Non-pigmented ciliary epithelial cell (primary cell): Measurements from ENCODE around the gene SLFN13.
"Not testable (repeated sequence)": the region's sequence is repeated elsewhere in the genome, so short reads cannot be mapped to it uniquely, and the experiment has no call there.

Experiments
- DNase-seq: peaks from one replicate; pipeline ENCODE4 v3.0.0-alpha.2; 2010; ENCODE audit warnings: low read depth

Gene SLFN13

GRCh38 chr17:35448214-35448898 is at the start of gene SLFN13:
Gene SLFN13, minus strand, starts transcription at chr17:35448766. Its CDS starts 3,086 bp downstream, at chr17:35445680.
- no peak for DNase-seq

GRCh38 chr17:35496451-35497290 is 48.1 kb upstream of the SLFN13 start:
- no peak for DNase-seq

- no peak for DNase-seq
These were observed 44.5 kb upstream of the SLFN13 start for GRCh38 chr17:35493040-35493439.

GRCh38 chr17:35491417-35491816 is 42.9 kb upstream of the SLFN13 start:
- DNase-seq: no peak

- no peak for DNase-seq
These were observed 41.4 kb upstream of the SLFN13 start for GRCh38 chr17:35489944-35490343.

GRCh38 chr17:35488991-35489390 is 40.4 kb upstream of the SLFN13 start:
- DNase-seq: no peak

GRCh38 chr17:35486920-35487732 is 38.6 kb upstream of the SLFN13 start:
- DNase-seq: peak; percentile 26

- DNase-seq: no peak
These were observed 30.7 kb upstream of the SLFN13 start for GRCh38 chr17:35479271-35479670.

- DNase-seq: no peak
These were observed 28.7 kb upstream of the SLFN13 start for GRCh38 chr17:35477248-35477647.

- DNase-seq: no peak
These were observed 27.8 kb upstream of the SLFN13 start for GRCh38 chr17:35476283-35476820.

GRCh38 chr17:35468475-35468874 is 19.9 kb upstream of the SLFN13 start:
- no peak for DNase-seq

GRCh38 chr17:35467824-35468223 is 19.3 kb upstream of the SLFN13 start:
- DNase-seq: no peak

GRCh38 chr17:35460354-35460851 is 11.8 kb upstream of the SLFN13 start:
- no peak for DNase-seq

- DNase-seq: not testable (repeated sequence)
These were observed 5.5 kb upstream of the SLFN13 start for GRCh38 chr17:35454035-35454434.

GRCh38 chr17:35453171-35453570 is 4.6 kb upstream of the SLFN13 start:
- no peak for DNase-seq

- no peak for DNase-seq
These were observed 885 bp upstream of the SLFN13 start for GRCh38 chr17:35449371-35449931.

GRCh38 chr17:35448899-35449227 is 297 bp upstream of the SLFN13 start:
- no peak for DNase-seq

- DNase-seq: no peak
These were observed 1.1 kb downstream of the SLFN13 start for GRCh38 chr17:35447499-35447898.

GRCh38 chr17:35438433-35438832 is 10.1 kb downstream of the SLFN13 start:
- no peak for DNase-seq

GRCh38 chr17:35433075-35433894 is 15.3 kb downstream of the SLFN13 start:
- DNase-seq: peak; percentile 99
